ENCODE measurements around the gene IRX6. TPM values are rescaled to one million over a fixed set of nuclear protein-coding genes. Genes with fewer than 3 reads are reported as not detected.

IRX6 gene
- total and polyA plus RNA-seq, 2 donors (not counting 1 experiment from before 2014, with no cell fraction given): not detected

DNA sequence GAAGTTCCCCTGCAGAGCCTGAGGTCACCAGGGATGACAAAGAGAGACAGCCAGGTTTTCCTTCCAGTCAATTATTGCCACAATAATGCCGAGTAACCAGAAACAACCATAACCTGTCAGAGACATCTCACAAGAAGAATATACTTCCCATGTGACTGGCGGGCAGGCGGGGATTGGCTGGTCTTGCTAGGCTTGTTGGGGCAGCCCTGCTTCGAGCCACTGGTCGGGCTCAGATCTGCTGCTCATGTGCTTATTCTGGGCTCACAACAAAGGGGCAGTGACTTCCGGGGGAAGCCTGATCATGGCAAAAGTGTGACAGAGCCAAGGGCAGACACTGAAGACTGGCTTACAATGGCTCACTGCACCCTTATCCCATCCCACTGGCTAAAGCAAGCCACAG lies 48.1 kb upstream of the IRX6 start:
- no peak overlapping the region for H3K4me2 ChIP-seq (ENCODE audit: extremely low read depth, insufficient read depth, low read length)
- H4K20me1 ChIP-seq (ENCODE audit: control insufficient read depth, extremely low read depth, insufficient read depth, low read length): no peaks in the 10 kb centered on the region
- no peak overlapping the region for H3K27ac ChIP-seq (ENCODE audit: insufficient read depth, low read length)
- no peak overlapping the region for H3K9ac ChIP-seq (ENCODE audit: insufficient read depth, low read length)
- no peaks in the 10 kb centered on the region for H3K27me3 ChIP-seq (ENCODE audit: control insufficient read depth, insufficient read depth, low read length)
- H3K9me3 ChIP-seq (ENCODE audit: control insufficient read depth, insufficient read depth, low read depth, low read length): no peaks in the 10 kb centered on the region
- no peak overlapping the region for H3K4me3 ChIP-seq (replicated peaks in 1 of 4; ENCODE audit: control extremely low read depth in 1 of 4, insufficient read depth in 1 of 4, low read depth in 3 of 4, low read length in 4 of 4)
- no peaks in the 10 kb centered on the region for H3K4me1 ChIP-seq (ENCODE audit: control insufficient read depth, extremely low read depth, insufficient read depth, low read length)
- H3K36me3 ChIP-seq (ENCODE audit: control insufficient read depth, insufficient read depth, low read length): no peaks in the 10 kb centered on the region
- DNase-seq (ENCODE audit: low read depth in 2 of 2): no peak
- no peak overlapping the region for H2AFZ ChIP-seq (ENCODE audit: low read length)
- H3K79me2 ChIP-seq (ENCODE audit: control insufficient read depth, insufficient read depth, low read length): no peaks in the 10 kb centered on the region
- TF ChIP-seq, protein P1, sequence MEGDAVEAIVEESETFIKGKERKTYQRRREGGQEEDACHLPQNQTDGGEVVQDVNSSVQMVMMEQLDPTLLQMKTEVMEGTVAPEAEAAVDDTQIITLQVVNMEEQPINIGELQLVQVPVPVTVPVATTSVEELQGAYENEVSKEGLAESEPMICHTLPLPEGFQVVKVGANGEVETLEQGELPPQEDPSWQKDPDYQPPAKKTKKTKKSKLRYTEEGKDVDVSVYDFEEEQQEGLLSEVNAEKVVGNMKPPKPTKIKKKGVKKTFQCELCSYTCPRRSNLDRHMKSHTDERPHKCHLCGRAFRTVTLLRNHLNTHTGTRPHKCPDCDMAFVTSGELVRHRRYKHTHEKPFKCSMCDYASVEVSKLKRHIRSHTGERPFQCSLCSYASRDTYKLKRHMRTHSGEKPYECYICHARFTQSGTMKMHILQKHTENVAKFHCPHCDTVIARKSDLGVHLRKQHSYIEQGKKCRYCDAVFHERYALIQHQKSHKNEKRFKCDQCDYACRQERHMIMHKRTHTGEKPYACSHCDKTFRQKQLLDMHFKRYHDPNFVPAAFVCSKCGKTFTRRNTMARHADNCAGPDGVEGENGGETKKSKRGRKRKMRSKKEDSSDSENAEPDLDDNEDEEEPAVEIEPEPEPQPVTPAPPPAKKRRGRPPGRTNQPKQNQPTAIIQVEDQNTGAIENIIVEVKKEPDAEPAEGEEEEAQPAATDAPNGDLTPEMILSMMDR (conservative IDR thresholded peaks at IDR 0.05 in 1 of 2, IDR thresholded peaks at IDR 0.05 in 1 of 2; ENCODE audit: low read depth in 1 of 2, low read length in 2 of 2): no peak
- no peak for TF ChIP-seq EZH2 (IDR thresholded peaks at IDR 0.05; ENCODE audit: low read length, missing control alignments)

DNA sequence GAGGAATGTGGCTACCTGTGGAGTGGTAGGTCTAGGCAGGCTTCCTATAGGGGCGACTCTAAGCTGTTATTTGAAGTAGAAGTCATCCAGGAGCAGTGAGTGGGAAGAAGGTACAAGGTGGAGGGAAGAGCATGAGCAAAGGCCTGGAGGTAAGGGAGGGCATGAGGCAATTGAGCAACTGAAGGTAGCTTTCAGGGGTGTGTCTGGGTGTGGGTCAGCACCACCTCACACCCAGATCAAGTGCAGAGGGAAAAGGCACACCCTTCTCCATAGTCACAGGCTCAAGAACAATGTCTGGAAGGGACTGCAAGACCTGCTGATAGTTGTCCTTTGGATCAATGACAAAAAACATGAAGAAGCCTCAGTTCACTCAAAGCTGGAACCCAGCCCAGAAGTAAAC lies 46.5 kb upstream of the IRX6 start:
- Histone ChIP-seq H3K4me1 (ENCODE audit: control insufficient read depth, extremely low read depth, insufficient read depth, low read length) (no peaks in the 10 kb centered on the region), H3K9me3 (ENCODE audit: control insufficient read depth, insufficient read depth, low read depth, low read length) (no peaks in the 10 kb centered on the region), H3K36me3 (ENCODE audit: control insufficient read depth, insufficient read depth, low read length) (no peaks in the 10 kb centered on the region), H3K4me3 (replicated peaks in 1 of 4; ENCODE audit: control extremely low read depth in 1 of 4, insufficient read depth in 1 of 4, low read depth in 3 of 4, low read length in 4 of 4) (no peak overlapping the region), H3K27ac (ENCODE audit: insufficient read depth, low read length) (no peak overlapping the region), H4K20me1 (ENCODE audit: control insufficient read depth, extremely low read depth, insufficient read depth, low read length) (no peaks in the 10 kb centered on the region), H3K27me3 (ENCODE audit: control insufficient read depth, insufficient read depth, low read length) (no peaks in the 10 kb centered on the region), H3K9ac (ENCODE audit: insufficient read depth, low read length) (no peak overlapping the region), H3K4me2 (ENCODE audit: extremely low read depth, insufficient read depth, low read length) (no peak overlapping the region), H2AFZ (ENCODE audit: low read length) (no peak overlapping the region), H3K79me2 (ENCODE audit: control insufficient read depth, insufficient read depth, low read length) (no peaks in the 10 kb centered on the region)
- DNase-seq (ENCODE audit: low read depth in 2 of 2): no peak
- TF ChIP-seq EZH2 (IDR thresholded peaks at IDR 0.05; ENCODE audit: low read length, missing control alignments): no peak
- TF ChIP-seq, protein P1 (conservative IDR thresholded peaks at IDR 0.05 in 1 of 2, IDR thresholded peaks at IDR 0.05 in 1 of 2; ENCODE audit: low read depth in 1 of 2, low read length in 2 of 2): no peak

DNA sequence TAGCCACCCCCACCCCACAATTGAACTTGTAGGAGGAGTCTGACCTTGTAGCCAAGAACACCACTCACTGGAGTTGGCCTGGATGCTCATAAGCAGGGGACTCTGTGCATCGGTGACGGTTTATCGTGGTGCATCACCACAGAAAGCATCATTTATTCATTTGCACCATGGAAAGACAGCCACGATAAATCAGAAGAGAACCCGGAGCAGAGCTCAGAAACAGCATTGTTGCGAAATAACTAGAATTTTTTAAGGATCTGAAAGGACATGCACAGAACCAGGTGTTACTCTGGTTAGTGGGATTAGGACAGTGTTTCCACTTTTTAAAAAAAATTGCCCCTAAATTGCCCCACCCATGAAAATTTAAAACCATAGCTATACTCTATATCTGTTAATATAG lies 44.4 kb upstream of the IRX6 start:
- H3K4me1 ChIP-seq (ENCODE audit: control insufficient read depth, extremely low read depth, insufficient read depth, low read length): no peaks in the 10 kb centered on the region
- H3K9ac ChIP-seq (ENCODE audit: insufficient read depth, low read length): no peak overlapping the region
- no peaks in the 10 kb centered on the region for H3K9me3 ChIP-seq (ENCODE audit: control insufficient read depth, insufficient read depth, low read depth, low read length)
- DNase-seq (ENCODE audit: low read depth in 2 of 2): no peak
- no peak overlapping the region for H3K4me2 ChIP-seq (ENCODE audit: extremely low read depth, insufficient read depth, low read length)
- H3K36me3 ChIP-seq (ENCODE audit: control insufficient read depth, insufficient read depth, low read length): no peaks in the 10 kb centered on the region
- no peaks in the 10 kb centered on the region for H4K20me1 ChIP-seq (ENCODE audit: control insufficient read depth, extremely low read depth, insufficient read depth, low read length)
- H2AFZ ChIP-seq (ENCODE audit: low read length): no peak overlapping the region
- TF ChIP-seq, protein P1 (conservative IDR thresholded peaks at IDR 0.05 in 1 of 2, IDR thresholded peaks at IDR 0.05 in 1 of 2; ENCODE audit: low read depth in 1 of 2, low read length in 2 of 2): no peak
- TF ChIP-seq EZH2 (IDR thresholded peaks at IDR 0.05; ENCODE audit: low read length, missing control alignments): no peak
- no peaks in the 10 kb centered on the region for H3K27me3 ChIP-seq (ENCODE audit: control insufficient read depth, insufficient read depth, low read length)
- no peak overlapping the region for H3K27ac ChIP-seq (ENCODE audit: insufficient read depth, low read length)
- H3K4me3 ChIP-seq (replicated peaks in 1 of 4; ENCODE audit: control extremely low read depth in 1 of 4, insufficient read depth in 1 of 4, low read depth in 3 of 4, low read length in 4 of 4): no peak overlapping the region
- no peaks in the 10 kb centered on the region for H3K79me2 ChIP-seq (ENCODE audit: control insufficient read depth, insufficient read depth, low read length)
